Type B pancreatic cell (in vitro differentiated cells): ENCODE results near the gene SIK1. TPM values are rescaled to one million over a fixed set of nuclear protein-coding genes. Genes with fewer than 3 reads are reported as not detected.
A peak's percentile ranks its signal among the peaks of the same experiment; 100 is the strongest.

ENCODE experiments used
- DNase-seq: peaks from one replicate; pipeline ENCODE4 v3.0.0; 2021; ENCODE audit warnings: mixed read lengths; ENCODE audit not compliant: unreplicated experiment; ENCODE audit errors: extremely low spot score
- H3K27ac Mint-ChIP-seq: 2 replicates; pipeline ENCODE4 v1.8.0; 2021; ENCODE audit warnings: mild to moderate bottlenecking, mixed read lengths
- H3K27me3 Mint-ChIP-seq: 2 replicates; pipeline ENCODE4 v1.8.0; 2021; ENCODE audit warnings: mixed read lengths
- H3K36me3 Mint-ChIP-seq: 2 replicates; pipeline ENCODE4 v1.8.0; 2021; ENCODE audit warnings: mixed read lengths
- H3K4me1 Mint-ChIP-seq: one replicate; pipeline ENCODE4 v1.8.0; 2021; ENCODE audit warnings: mixed read lengths; ENCODE audit not compliant: unreplicated experiment
- H3K4me3 Mint-ChIP-seq: 2 replicates; pipeline ENCODE4 v1.8.0; 2021; ENCODE audit warnings: mild to moderate bottlenecking, mixed read lengths
- H3K9me3 Mint-ChIP-seq: 2 replicates; pipeline ENCODE4 v1.8.0; 2021; ENCODE audit warnings: mixed read lengths
- CTCF ChIP-seq: fragments of 200-600 bp; sonication (generic); conservative IDR thresholded peaks from 2 replicates; pipeline ENCODE4 v1.5.0; 2021; ENCODE audit warnings: antibody characterized with exemption, mild to moderate bottlenecking
- total RNA-seq: library from RNA; stranded (reverse); gene quantifications from 2 replicates; pipeline ENCODE4 v1.2.1, GENCODE V29; 2021; ENCODE audit warnings: low replicate concordance

Gene SIK1
- total RNA-seq, 1 donor from 2014 or later = 17.0 TPM

- TF ChIP-seq CTCF = no peak
- H3K27ac Mint-ChIP-seq = no peak overlapping the region
- H3K4me1 Mint-ChIP-seq = peaks cover 27% of the 10 kb centered on the region
- no peak for DNase-seq
- H3K36me3 Mint-ChIP-seq = no peaks in the 10 kb centered on the region
- no peaks in the 10 kb centered on the region for H3K9me3 Mint-ChIP-seq
- H3K27me3 Mint-ChIP-seq = no peaks in the 10 kb centered on the region
- H3K4me3 Mint-ChIP-seq = no peak overlapping the region
Measured at GRCh38 chr21:43368685-43369084, 58.2 kb downstream of the SIK1 start.

GRCh38 chr21:43367859-43368258, 59.1 kb downstream of the SIK1 start:
- no peaks in the 10 kb centered on the region for H3K27me3 Mint-ChIP-seq
- peaks cover 27% of the 10 kb centered on the region for H3K4me1 Mint-ChIP-seq
- no peak overlapping the region for H3K27ac Mint-ChIP-seq
- no peaks in the 10 kb centered on the region for H3K9me3 Mint-ChIP-seq
- no peak for DNase-seq
- H3K4me3 Mint-ChIP-seq = no peak overlapping the region
- TF ChIP-seq CTCF = no peak
- H3K36me3 Mint-ChIP-seq = no peaks in the 10 kb centered on the region

- no peaks in the 10 kb centered on the region for H3K27me3 Mint-ChIP-seq
- no peaks in the 10 kb centered on the region for H3K9me3 Mint-ChIP-seq
- no peak for DNase-seq
- no peak overlapping the region for H3K27ac Mint-ChIP-seq
- H3K4me1 Mint-ChIP-seq = peaks cover 30% of the 10 kb centered on the region
- TF ChIP-seq CTCF = no peak
- no peak overlapping the region for H3K4me3 Mint-ChIP-seq
- no peaks in the 10 kb centered on the region for H3K36me3 Mint-ChIP-seq
Measured at GRCh38 chr21:43367296-43367695, 59.6 kb downstream of the SIK1 start.

- Mint-ChIP-seq H3K4me1 (peaks cover 35% of the 10 kb centered on the region), H3K36me3 (no peaks in the 10 kb centered on the region), H3K4me3 (no peak overlapping the region), H3K27ac (no peak overlapping the region), H3K9me3 (no peaks in the 10 kb centered on the region), H3K27me3 (no peaks in the 10 kb centered on the region)
- TF ChIP-seq CTCF = no peak
- DNase-seq = no peak
Measured at GRCh38 chr21:43366656-43367055, 60.3 kb downstream of the SIK1 start.

- H3K36me3 Mint-ChIP-seq = no peaks in the 10 kb centered on the region
- H3K9me3 Mint-ChIP-seq = no peaks in the 10 kb centered on the region
- no peak for TF ChIP-seq CTCF
- peak overlapping the region; percentile 69 for H3K27ac Mint-ChIP-seq
- no peak overlapping the region for H3K4me3 Mint-ChIP-seq
- DNase-seq = no peak
- H3K27me3 Mint-ChIP-seq = peaks cover 4% of the 10 kb centered on the region
- peaks cover 36% of the 10 kb centered on the region for H3K4me1 Mint-ChIP-seq
Measured at GRCh38 chr21:43365611-43366426, 61.1 kb downstream of the SIK1 start.
